ENCODE results near the gene NAMPT. TPM values are rescaled to one million over a fixed set of nuclear protein-coding genes. Genes with fewer than 3 reads are reported as not detected.

NAMPT gene
- total and polyA plus RNA-seq, 8 donors, result 24.5 to 127 (median 59.1) TPM

- FAIRE-seq (no peak), DNase-seq (no peak), ATAC-seq (peak in 1 of 4 donors; percentile 13)
- TF ChIP-seq CTCF (IDR thresholded peaks at IDR 0.05), result no peak
- peaks cover 0 to 3% (median 0%) of the 10 kb centered on the region in 3 donors for H3K4me1 ChIP-seq
- H3K9me3 ChIP-seq, result no peaks in the 10 kb centered on the region
- no peaks in the 10 kb centered on the region for H3K27me3 ChIP-seq
- H3K4me3 ChIP-seq, result no peak overlapping the region
- WGBS, 2 donors, result 88 to 89% methylated on average over 5 of the region's 5 CpGs
- H3K36me3 ChIP-seq, result peaks cover 0 to 31% (median 23%) of the 10 kb centered on the region in 3 donors
- intact Hi-C loops (cut with DNase I), result no loop called here
- H3K27ac ChIP-seq, result no peak overlapping the region
These were observed 14.4 kb downstream of the NAMPT start for GRCh38 chr7:106270122-106270977.

GRCh38 chr7:106269254-106269961 lies 15.4 kb downstream of the NAMPT start:
- no peak for FAIRE-seq

GRCh38 chr7:106265133-106265532 lies 19.6 kb downstream of the NAMPT start:
- H3K4me3 ChIP-seq, result no peak overlapping the region
- H3K27me3 ChIP-seq, result no peaks in the 10 kb centered on the region
- WGBS, 2 donors, result 93 to 98% methylated on average over 3 of the region's 3 CpGs
- ATAC-seq, result no peak
- DNase-seq, result no peak
- intact Hi-C loops (cut with DNase I), result no loop called here
- no peak overlapping the region for H3K27ac ChIP-seq
- peaks cover 0 to 30% (median 22%) of the 10 kb centered on the region in 3 donors for H3K36me3 ChIP-seq
- FAIRE-seq, result no peak
- no peaks in the 10 kb centered on the region for H3K9me3 ChIP-seq
- peaks cover 0 to 18% (median 13%) of the 10 kb centered on the region in 3 donors for H3K4me1 ChIP-seq
- TF ChIP-seq CTCF (IDR thresholded peaks at IDR 0.05), result no peak

More at GRCh38 chr7:106269254-106269961, 15.4 kb downstream of the NAMPT start:
- Histone ChIP-seq H3K4me1 (peaks cover 0 to 3% (median 0%) of the 10 kb centered on the region in 3 donors), H3K27ac (no peak overlapping the region), H3K4me3 (no peak overlapping the region), H3K36me3 (peaks cover 0 to 34% (median 16%) of the 10 kb centered on the region in 3 donors), H3K27me3 (no peaks in the 10 kb centered on the region), H3K9me3 (no peaks in the 10 kb centered on the region)
- intact Hi-C loops (cut with DNase I), result no loop called here
- no peak for DNase-seq
- ATAC-seq, result peak in 1 of 4 donors; percentile 14
- TF ChIP-seq CTCF (IDR thresholded peaks at IDR 0.05), result no peak
- WGBS, 2 donors, result 52 to 73% methylated on average over 4 of the region's 4 CpGs

- ATAC-seq, result peak in 1 of 4 donors; percentile 59
- no peak for FAIRE-seq
- no peak for DNase-seq
- H3K9me3 ChIP-seq, result no peaks in the 10 kb centered on the region
- peaks cover 0 to 37% (median 31%) of the 10 kb centered on the region in 3 donors for H3K36me3 ChIP-seq
- H3K27me3 ChIP-seq, result no peaks in the 10 kb centered on the region
- WGBS, 2 donors, result 37 to 52% methylated on average over 2 of the region's 2 CpGs
- peaks cover 0 to 18% (median 11%) of the 10 kb centered on the region in 3 donors for H3K4me1 ChIP-seq
- H3K4me3 ChIP-seq, result no peak overlapping the region
- H3K27ac ChIP-seq, result peak overlapping the region in 1 of 4 donors; percentile 24
- intact Hi-C loops (cut with DNase I), result no loop called here
- no peak for TF ChIP-seq CTCF (IDR thresholded peaks at IDR 0.05)
These were observed 22.4 kb downstream of the NAMPT start for GRCh38 chr7:106262221-106262881.

All from pancreas (tissue), 10 donors.